HG02852 (cell line): ENCODE results near the gene TBCB.
A peak's percentile ranks its signal among the peaks of the same experiment; 100 is the strongest.
"Not testable (repeated sequence)": the region's sequence is repeated elsewhere in the genome, so short reads cannot be mapped to it uniquely, and the experiment has no call there.

Experiments
- ATAC-seq: cut with Tn5 transposase; IDR thresholded peaks from one replicate; pipeline ENCODE4 v1.9.1; 2021; ENCODE audit warnings: mild to moderate bottlenecking, moderate library complexity; ENCODE audit not compliant: unreplicated experiment

TBCB gene

GRCh38 chr19:36134867-36135266, 19.6 kb downstream of the TBCB start:
- not testable (repeated sequence) for ATAC-seq

GRCh38 chr19:36136964-36137686, 21.9 kb downstream of the TBCB start:
- no peak for ATAC-seq

DNA sequence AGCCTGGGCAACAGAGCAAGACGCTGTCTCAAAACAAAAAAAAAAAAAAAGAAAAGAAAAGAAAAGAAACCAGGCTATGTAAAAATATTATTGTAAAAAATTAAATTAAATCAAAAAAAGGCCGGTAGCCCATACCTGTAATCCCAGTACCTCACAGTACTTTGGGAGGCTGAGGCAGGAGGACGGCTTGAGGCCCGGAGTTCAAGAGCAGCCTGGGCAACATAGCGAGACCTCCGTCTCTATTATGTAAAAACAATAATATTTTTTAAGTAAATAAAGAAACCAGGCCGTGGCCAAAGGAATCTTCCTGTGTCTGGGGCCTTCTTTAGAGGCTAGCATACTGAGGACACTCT, 23.8 kb downstream of the TBCB start:
- ATAC-seq = no peak

DNA sequence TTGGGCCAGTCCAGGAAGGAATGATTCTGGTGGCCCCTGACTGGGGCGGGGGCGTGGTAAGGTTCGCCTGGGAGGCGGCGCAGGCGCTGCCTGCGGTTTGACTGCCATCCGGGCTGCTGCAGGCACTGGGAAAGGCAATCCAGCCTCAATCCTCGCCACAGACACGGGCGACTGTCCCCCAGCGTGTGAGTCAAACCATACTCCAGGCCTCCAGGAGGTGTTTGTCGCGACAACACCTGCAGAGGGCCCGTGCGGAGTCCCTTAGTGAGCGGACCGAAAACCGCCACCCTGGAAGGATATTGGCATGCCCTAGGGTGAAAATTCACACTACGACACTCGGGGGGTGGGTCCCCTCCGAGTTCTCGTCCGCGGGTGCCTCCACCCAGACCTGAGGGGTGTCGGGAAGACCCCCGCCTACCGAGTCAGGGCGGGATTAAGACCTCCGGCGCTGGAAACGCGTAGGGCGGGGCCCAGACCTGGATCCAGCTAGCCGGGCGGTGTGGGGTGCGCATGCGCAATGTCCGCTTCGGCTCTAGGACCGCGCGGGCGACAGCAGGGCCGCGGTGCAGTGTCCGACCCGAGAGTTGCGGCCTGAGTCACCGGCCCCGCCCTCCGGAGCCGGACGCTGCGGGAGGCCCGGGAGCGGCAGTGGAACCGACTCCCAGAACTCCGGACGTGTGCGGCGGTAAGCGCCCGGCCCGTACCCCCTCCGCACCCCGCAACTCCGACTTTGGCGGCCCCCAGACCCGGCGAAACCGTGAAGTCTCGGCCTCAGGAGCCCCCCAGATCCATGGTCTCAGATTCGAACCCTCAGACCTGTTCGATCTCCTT, 24.4 kb downstream of the TBCB start, which contains the start of gene CAPNS1:
Gene CAPNS1 (plus strand): TSS at position 594 of the 831 bp plus-strand sequence. CDS start 946 bp downstream, outside the sequence.
- ATAC-seq = peak; percentile 80

DNA sequence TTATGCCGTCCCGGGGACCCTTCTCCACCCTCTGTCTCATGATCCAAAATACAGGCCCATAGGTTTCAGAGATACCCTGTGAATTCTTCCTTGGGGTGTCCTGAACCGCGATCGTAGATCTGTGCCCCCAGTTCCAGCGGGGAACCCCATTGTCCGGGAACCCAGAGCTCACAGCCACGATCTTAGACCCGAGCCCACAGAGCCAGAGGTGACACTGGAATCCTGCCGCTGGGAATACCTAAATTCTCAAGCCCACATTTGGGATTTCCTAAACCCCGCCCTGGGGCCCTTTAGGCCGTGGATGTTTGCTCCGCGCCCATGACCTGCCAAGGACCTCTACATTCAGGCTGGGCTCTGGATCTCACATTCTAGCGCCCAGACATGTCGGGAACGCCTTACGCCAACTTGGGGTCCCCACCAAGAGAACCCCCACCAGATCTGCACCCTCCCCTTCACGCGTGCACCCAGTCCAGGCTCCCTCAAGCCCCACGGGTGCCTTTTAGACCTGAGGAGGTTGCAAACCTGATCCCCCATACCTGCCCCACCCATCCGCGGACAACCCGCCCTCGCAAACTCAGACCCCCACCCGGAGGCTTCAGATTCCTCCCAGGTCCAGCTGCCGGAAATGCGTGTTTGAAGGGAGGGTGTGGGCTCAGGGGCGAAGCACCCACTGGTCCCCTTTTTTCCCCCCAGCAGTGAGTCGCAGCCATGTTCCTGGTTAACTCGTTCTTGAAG, 25.2 kb downstream of the TBCB start:
- ATAC-seq = no peak

- peak; percentile 47 for ATAC-seq
Observed at GRCh38 chr19:36141039-36141927, 26.0 kb downstream of the TBCB start.

GRCh38 chr19:36142046-36142445, 26.8 kb downstream of the TBCB start:
- no peak for ATAC-seq

DNA sequence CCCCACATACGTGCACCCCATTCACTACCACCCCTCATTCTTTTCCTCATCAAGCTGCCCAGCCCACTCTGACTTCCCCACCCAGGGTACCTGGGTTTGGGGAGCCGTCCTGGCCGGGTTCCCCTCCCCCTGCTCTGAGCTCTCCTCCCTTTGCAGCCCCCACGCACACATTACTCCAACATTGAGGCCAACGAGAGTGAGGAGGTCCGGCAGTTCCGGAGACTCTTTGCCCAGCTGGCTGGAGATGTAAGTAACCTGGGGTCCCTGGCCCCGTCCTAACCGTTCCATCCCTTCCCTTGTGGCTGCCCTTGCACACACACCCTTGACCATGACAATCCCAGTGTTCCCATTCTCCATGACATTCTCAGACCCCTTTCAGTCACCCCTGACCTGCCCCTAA, 27.2 kb downstream of the TBCB start:
- no peak for ATAC-seq

GRCh38 chr19:36144624-36145023, 29.4 kb downstream of the TBCB start:
- ATAC-seq = no peak

DNA sequence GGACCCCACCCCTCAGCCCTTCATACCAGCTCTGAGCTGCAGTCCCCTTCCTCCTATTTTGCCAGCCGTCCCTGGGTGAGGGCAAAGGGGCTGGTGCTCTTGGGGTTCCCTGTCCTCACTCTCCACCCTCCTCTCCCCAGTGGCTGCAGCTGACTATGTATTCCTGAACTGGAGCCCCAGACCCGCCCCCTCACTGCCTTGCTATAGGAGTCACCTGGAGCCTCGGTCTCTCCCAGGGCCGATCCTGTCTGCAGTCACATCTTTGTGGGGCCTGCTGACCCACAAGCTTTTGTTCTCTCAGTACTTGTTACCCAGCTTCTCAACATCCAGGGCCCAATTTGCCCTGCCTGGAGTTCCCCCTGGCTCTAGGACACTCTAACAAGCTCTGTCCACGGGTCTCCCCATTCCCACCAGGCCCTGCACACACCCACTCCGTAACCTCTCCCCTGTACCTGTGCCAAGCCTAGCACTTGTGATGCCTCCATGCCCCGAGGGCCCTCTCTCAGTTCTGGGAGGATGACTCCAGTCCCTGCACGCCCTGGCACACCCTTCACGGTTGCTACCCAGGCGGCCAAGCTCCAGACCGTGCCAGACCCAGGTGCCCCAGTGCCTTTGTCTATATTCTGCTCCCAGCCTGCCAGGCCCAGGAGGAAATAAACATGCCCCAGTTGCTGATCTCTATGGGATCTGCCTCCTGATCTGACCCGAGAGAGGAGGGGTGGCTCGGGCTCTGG, 34.6 kb downstream of the TBCB start:
- ATAC-seq = no peak

DNA sequence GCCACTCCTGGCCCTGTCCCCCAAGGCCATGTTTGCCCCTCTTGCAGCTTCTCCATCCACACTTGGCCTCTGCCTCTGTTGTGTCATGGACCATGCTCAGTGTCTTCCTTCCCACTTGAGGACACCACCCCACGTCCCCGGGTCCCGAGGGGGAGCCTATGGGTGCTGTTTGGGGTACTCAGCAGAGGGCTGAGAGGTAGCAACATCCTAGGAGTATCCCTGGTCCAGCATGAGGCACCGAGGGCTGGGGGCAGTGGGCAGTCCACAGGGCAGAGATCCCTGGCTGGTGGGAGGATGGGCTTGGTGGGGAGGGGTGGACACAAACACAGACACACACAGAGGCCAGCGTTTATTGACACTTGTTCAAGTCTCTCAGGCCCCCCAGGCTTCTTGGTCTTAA, 35.3 kb downstream of the TBCB start:
- ATAC-seq = no peak

DNA sequence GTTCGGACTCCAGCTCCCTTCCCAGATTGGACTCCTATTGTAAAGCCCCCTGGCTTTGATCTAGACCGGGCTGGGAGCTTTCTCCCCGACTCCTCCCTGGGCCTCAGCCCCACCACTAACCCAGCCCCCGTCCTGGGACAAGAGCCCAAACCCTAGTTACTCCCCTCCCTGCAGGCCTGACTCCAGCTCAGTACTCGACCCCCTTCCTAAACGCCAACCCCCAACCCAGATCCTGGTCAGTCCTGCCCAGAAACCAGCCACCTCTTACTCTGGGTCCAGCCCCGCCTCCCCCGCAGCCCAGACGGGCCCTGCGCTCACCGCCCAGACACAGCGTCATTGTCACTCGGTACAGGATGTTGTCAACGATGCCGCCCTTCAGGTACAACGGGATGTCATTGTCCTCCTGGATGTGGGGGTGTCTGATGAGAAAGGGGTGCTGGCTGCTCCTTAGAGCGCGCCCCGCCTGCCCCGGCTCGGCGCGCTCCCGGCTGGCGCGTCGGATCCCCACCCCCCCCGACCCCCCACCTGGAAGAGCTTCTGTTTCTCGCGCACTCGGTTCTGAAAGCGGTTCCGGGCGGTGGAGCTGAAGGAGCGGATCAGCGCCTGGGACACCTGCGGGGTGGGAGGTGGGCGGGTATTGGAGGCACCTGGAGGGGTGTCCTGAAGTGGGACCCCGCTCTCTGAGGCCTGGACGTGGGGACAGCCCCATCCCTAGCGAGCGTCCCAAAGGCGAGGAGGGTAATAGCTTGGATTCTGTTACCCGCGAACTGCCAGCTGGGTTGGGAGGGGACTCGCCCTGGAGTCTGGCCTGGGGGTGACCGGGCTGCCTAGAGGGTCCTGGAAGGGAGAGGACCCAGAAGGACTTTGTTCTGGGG, 36.1 kb downstream of the TBCB start:
- no peak for ATAC-seq

GRCh38 chr19:36152019-36152351, 36.7 kb downstream of the TBCB start:
- ATAC-seq = no peak

DNA sequence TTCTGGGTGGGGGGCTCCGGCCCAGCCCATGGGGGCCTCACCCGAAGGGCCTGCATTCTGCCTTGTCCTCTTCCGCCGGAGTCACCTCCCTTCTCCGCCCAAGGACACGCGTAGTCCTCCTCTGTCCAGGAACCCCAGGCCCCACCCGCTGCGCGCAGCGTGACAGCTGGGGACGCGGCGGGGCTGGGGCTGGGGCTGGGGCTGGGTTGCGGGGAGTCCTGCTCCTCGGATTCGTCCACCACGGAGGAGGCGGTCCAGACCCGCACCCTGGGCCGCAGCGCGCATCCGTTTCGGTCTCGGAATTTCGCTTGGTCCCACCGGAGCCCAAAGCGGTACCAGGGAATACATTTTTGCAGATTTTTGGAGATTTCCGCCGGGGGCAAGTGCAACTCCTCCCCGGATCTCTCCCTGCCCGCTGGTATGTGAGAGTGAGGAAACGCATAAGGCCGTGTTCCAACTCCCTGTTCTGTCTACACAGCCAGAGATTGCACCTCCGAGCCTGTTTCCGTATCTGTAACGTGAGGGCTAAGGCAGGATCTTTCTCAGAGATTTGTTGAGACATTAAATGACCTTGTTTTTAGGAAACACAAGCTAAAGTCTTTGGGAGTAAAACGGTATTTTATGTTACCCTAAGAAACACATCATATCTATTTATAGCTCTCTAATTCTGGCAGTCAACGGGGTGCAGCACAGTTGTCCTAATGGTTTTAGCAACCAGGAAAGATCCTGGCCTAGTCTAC, 37.3 kb downstream of the TBCB start, which contains the start of gene COX7A1:
Gene COX7A1 (minus strand): TSS at position 96 of the 740 bp plus-strand sequence. CDS start 40 bp downstream, at position 56.
- ATAC-seq = no peak

DNA sequence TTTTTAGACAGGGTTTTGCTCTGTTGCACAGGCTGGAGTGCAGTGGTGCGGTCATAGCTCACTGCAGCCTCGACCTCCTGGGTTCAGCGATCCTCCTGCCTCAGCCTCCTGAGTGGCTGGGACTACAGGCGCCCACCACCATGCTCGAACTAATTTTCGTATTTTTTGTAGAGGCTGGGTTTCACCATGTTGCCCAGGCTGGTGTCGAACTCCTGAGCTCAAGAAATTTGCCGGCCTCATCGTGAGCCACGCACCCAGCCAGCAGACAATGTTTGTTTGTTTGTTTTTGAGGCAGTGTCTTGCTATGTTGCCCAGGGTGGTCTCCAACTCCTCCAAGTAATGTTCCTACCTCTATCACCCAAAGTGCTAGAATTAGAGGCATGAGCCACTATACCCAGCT, 37.9 kb downstream of the TBCB start:
- ATAC-seq = no peak

GRCh38 chr19:36160821-36161596, 45.7 kb downstream of the TBCB start:
- ATAC-seq = no peak

DNA sequence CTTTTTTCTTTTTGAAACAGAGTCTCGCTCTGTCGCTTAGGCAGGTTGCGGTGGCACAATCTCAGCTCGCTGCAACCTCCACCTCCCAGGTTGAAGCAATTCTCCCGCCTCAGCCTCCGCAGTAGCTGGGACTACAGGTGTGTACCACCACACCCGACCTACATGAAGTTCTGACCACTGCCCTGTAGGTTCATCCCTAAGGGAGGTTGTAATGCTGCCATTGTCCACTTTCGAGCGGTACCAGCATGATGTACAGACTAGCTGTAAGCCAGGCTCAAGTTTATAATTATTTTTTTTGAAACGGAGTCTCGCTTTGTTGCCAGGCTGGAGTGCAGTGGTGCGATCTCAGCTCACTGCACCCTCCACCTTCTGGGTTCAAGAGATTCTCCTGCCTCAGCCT, 48.5 kb downstream of the TBCB start:
- ATAC-seq = no peak
